HCT116 (cell line): Measurements from ENCODE around the gene EXOSC10.

Source experiments
- CTCF ChIP-seq, 3 experiments: fragments of 200-600 bp in 1 of 3; sonication (generic) in 1 of 3; IDR thresholded peaks in 2 of 3; conservative IDR thresholded peaks in 1 of 3; 2 replicates each; pipeline ENCODE4 v1.5.1; 2012 to 2017; ENCODE audit warnings: low read depth in 2 of 3, low read length in 2 of 3, antibody characterized with exemption in 1 of 3, borderline replicate concordance in 1 of 3, control low read depth in 1 of 3, mild to moderate bottlenecking in 1 of 3, mixed read lengths in 1 of 3, mixed run types in 1 of 3, moderate library complexity in 1 of 3; ENCODE audit not compliant: insufficient read depth in 1 of 3
- POLR2A ChIP-seq: IDR thresholded peaks from 2 replicates; pipeline ENCODE4 v1.7.0; 2011; ENCODE audit warnings: borderline replicate concordance; ENCODE audit not compliant: insufficient read depth, insufficient read length; ENCODE audit errors: extremely low read depth
- YY1 ChIP-seq: IDR thresholded peaks from 2 replicates; pipeline ENCODE4 v1.6.1; 2011; ENCODE audit warnings: low read length, low read depth, moderate library complexity, mild to moderate bottlenecking; ENCODE audit not compliant: insufficient replicate concordance; ENCODE audit errors: extremely low read depth

GRCh38 chr1:11134898-11135266 lies 35.2 kb upstream of the EXOSC10 start:
- TF ChIP-seq CTCF (IDR thresholded peaks at IDR 0.05 in 2 of 3, conservative IDR thresholded peaks at IDR 0.05 in 1 of 3; ENCODE audit: borderline replicate concordance in 1 of 3, insufficient read depth in 1 of 3, low read depth in 2 of 3, low read length in 2 of 3) (no peak), POLR2A (no peak), YY1 (no peak)
